Mesendoderm (in vitro differentiated cells): Measurements from ENCODE around the gene ETNK2.
A peak's percentile ranks its signal among the peaks of the same experiment; 100 is the strongest.

Experiments used
- DNase-seq: peaks from one replicate; pipeline ENCODE4 v3.0.0; 2013
- H2AK5ac ChIP-seq: 2 replicates; pipeline ENCODE4 v1.6.1; 2013; ENCODE audit warnings: low read length, inconsistent platforms
- H2BK120ac ChIP-seq: 2 replicates; pipeline ENCODE4 v1.6.1; 2013; ENCODE audit warnings: low read depth, mild to moderate bottlenecking, low read length, moderate library complexity, mixed read lengths
- H2BK15ac ChIP-seq: replicated peaks from 2 replicates; pipeline ENCODE4 v1.6.1; 2013; ENCODE audit warnings: low read depth, mild to moderate bottlenecking, moderate library complexity
- H2BK5ac ChIP-seq: 2 replicates; pipeline ENCODE4 v1.6.1; 2013; ENCODE audit warnings: low read length, inconsistent platforms
- H3K18ac ChIP-seq: 2 replicates; pipeline ENCODE4 v1.6.1; 2013; ENCODE audit warnings: mild to moderate bottlenecking, low read length, mixed read lengths
- H3K23ac ChIP-seq: one replicate; pipeline ENCODE4 v1.6.1; 2013; ENCODE audit warnings: low read length
- H3K27ac ChIP-seq: 2 replicates; pipeline ENCODE4 v1.5.1; 2013; ENCODE audit warnings: low read depth, mild to moderate bottlenecking, inconsistent platforms, low read length, moderate library complexity
- H3K27me3 ChIP-seq: 2 replicates; pipeline ENCODE4 v1.6.1; 2013; ENCODE audit warnings: low read length, control low read depth, mild to moderate bottlenecking, inconsistent platforms; ENCODE audit not compliant: insufficient read depth, poor library complexity
- H3K36me3 ChIP-seq: 2 replicates; pipeline ENCODE4 v1.6.1; 2013; ENCODE audit warnings: low read length, inconsistent platforms; ENCODE audit not compliant: control insufficient read depth, insufficient read depth
- H3K4ac ChIP-seq: one replicate; pipeline ENCODE4 v1.6.1; 2013; ENCODE audit warnings: low read depth, mild to moderate bottlenecking, low read length, moderate library complexity
- H3K4me1 ChIP-seq: 2 replicates; pipeline ENCODE4 v1.6.1; 2013; ENCODE audit warnings: low read depth, low read length, inconsistent platforms; ENCODE audit not compliant: control insufficient read depth
- H3K4me2 ChIP-seq: 2 replicates; pipeline ENCODE4 v1.6.1; 2013; ENCODE audit warnings: low read length
- H3K4me3 ChIP-seq: 2 replicates; pipeline ENCODE4 v1.5.1; 2013; ENCODE audit warnings: mild to moderate bottlenecking, low read length
- H3K56ac ChIP-seq: one replicate; pipeline ENCODE4 v1.6.1; 2013; ENCODE audit warnings: low read length
- H3K79me1 ChIP-seq: 2 replicates; pipeline ENCODE4 v1.6.1; 2013; ENCODE audit warnings: low read length, inconsistent platforms
- H3K79me2 ChIP-seq: 2 replicates; pipeline ENCODE4 v1.6.1; 2013; ENCODE audit warnings: mild to moderate bottlenecking, low read length; ENCODE audit not compliant: control insufficient read depth, insufficient read depth
- H3K9ac ChIP-seq: 2 replicates; pipeline ENCODE4 v1.6.1; 2013; ENCODE audit warnings: low read length, inconsistent platforms
- H4K5ac ChIP-seq: one replicate; pipeline ENCODE4 v1.6.1; 2013; ENCODE audit warnings: low read length
- H4K8ac ChIP-seq: one replicate; pipeline ENCODE4 v1.6.1; 2013; ENCODE audit warnings: low read depth, mild to moderate bottlenecking, control low read depth, low read length, moderate library complexity
- WGBS: extraction: QIAGEN DNeasy Blood & Tissue Kit; methylation state at CpG from one replicate; pipeline ENCODE4 v1.1.7; 2013; ENCODE audit warnings: low lambda C conversion rate, missing lambda C conversion rate; ENCODE audit not compliant: insufficient coverage; ENCODE audit errors: extremely low coverage; 5-methylcytosine and 5-hydroxymethylcytosine counted together

ETNK2 gene

DNA sequence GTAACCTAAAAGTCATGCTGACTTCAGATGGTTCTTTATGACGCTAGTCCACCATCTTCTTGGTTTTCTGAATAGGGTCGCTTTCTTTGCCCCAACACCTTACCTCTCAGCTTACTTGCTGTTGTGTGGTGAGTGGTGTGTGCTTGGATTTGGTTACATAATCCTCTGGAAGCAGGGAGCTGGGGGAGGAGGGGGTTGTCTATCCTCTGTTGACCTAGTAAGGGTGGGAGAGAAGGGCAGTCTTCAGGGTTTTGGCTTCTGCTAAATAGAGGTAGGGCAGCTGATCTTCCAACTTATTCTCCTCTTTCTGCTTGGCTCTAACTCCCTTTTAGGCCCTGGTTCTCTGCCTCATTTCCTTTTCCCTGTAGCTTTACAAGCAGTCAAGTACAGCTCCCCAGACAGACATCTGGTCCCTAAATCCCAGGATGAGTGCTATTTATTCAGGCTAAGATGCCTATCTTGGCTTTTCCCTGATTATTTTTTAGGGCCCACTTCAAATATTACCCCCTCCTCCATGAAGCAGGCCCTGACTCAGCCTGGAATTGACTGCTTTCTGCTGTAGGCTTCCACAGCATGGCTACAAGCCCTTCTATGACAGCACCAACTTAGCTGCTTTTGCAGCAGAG is 20.7 kb upstream of the ETNK2 start:
- no peaks in the 10 kb centered on the region for H3K79me1 ChIP-seq
- DNase-seq = no peak
- no peak overlapping the region for H3K27ac ChIP-seq
- no peak overlapping the region for H3K4me2 ChIP-seq
- H2AK5ac ChIP-seq = no peak overlapping the region
- no peak overlapping the region for H3K23ac ChIP-seq
- H3K36me3 ChIP-seq = no peaks in the 10 kb centered on the region
- H4K8ac ChIP-seq = no peak overlapping the region
- no peak overlapping the region for H4K5ac ChIP-seq
- H3K4me1 ChIP-seq = no peaks in the 10 kb centered on the region
- H3K56ac ChIP-seq = no peak overlapping the region
- H3K4me3 ChIP-seq = no peak overlapping the region
- no peak overlapping the region for H2BK5ac ChIP-seq
- H3K4ac ChIP-seq = no peak overlapping the region
- WGBS = no CpG with 5 or more reads among the region's 2 CpGs
- H3K27me3 ChIP-seq = no peaks in the 10 kb centered on the region
- no peak overlapping the region for H2BK15ac ChIP-seq
- H3K9ac ChIP-seq = no peak overlapping the region
- no peak overlapping the region for H3K18ac ChIP-seq
- H2BK120ac ChIP-seq = no peak overlapping the region
- H3K79me2 ChIP-seq = no peaks in the 10 kb centered on the region

DNA sequence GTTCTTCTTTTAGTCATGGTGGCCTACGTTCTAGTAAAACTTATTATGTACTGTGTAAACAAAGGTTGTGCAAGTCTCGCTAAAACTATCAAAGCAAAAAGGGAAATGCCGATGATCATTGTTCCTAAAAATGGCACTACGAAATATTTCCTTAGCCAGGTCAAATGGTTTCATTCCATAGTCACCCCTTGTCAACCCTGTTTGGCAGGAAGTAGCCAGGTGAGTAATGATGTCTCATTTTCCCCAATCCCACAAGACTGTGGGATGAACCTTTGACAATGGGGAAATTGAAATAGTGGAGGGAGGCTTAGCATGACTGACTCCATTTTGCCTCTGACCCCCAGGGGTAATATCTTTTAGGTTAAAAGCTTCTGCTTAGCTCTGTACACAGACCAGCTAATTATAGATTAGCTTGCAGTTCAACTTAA is 19.9 kb upstream of the ETNK2 start:
- H4K8ac ChIP-seq = no peak overlapping the region
- no peak overlapping the region for H3K4me3 ChIP-seq
- H3K4me2 ChIP-seq = no peak overlapping the region
- no peak overlapping the region for H3K56ac ChIP-seq
- no CpG with 5 or more reads among the region's 4 CpGs for WGBS
- no peak overlapping the region for H3K9ac ChIP-seq
- H3K23ac ChIP-seq = no peak overlapping the region
- no peaks in the 10 kb centered on the region for H3K27me3 ChIP-seq
- no peak overlapping the region for H2AK5ac ChIP-seq
- H3K79me2 ChIP-seq = no peaks in the 10 kb centered on the region
- no peak overlapping the region for H3K27ac ChIP-seq
- H4K5ac ChIP-seq = no peak overlapping the region
- DNase-seq = no peak
- H3K18ac ChIP-seq = no peak overlapping the region
- no peaks in the 10 kb centered on the region for H3K36me3 ChIP-seq
- H3K4ac ChIP-seq = no peak overlapping the region
- no peaks in the 10 kb centered on the region for H3K79me1 ChIP-seq
- no peak overlapping the region for H2BK15ac ChIP-seq
- H3K4me1 ChIP-seq = no peaks in the 10 kb centered on the region
- no peak overlapping the region for H2BK5ac ChIP-seq
- no peak overlapping the region for H2BK120ac ChIP-seq

DNA sequence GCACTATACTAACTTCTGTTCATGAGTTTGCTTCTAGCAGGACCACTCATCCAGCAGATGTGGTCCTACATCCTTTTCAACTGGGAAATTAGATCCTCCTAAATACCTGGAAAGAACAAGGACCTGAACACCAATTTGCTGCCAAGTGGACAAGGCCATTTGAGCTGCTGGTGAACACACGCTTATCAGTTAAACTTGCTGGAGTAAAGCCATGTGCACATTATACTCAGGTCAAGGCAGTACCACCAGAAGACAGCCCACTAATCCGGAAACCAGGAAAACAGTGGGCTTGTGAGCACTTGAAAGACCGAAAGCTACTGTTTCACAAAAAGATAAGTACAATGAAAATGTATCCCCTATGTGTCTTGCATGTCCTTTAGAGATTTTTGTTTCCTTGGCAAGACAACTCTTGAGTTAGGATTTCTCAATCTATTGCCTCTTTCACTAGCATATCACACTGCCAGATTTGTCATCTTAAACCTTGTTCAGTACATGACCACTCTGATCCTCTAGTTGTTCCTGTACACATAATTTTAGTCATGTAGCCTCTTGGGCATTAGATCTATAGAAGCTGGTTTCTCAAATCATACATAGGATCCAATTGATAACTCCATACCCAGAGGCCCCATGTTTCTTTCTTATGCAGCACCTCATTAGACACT is 18.8 kb upstream of the ETNK2 start:
- H2BK5ac ChIP-seq = no peak overlapping the region
- WGBS = no CpG with 5 or more reads among the region's 3 CpGs

DNA sequence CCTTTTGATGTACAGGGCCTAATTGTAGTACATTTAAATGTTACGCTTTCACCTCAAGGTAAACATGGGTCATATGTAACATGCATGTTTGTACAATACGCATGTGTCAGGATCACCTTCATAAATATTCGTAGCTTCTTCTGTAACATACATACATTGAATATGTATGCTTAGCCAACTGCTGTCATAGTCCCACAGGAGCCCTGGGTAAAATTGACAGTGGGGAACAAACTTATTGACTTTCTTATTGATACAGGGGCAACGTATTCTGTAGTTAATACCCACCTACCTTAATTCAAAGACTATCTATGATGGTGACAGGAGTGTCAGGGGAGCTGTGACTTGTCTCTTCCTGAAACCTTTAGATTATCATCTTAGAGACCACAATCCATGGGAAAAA is 18.0 kb upstream of the ETNK2 start:
- H3K18ac ChIP-seq = no peak overlapping the region
- H2BK5ac ChIP-seq = no peak overlapping the region
- H2BK120ac ChIP-seq = no peak overlapping the region
- H3K4me3 ChIP-seq = no peak overlapping the region
- no peak overlapping the region for H3K4ac ChIP-seq
- DNase-seq = peak; percentile 42
- H2BK15ac ChIP-seq = no peak overlapping the region
- H3K27ac ChIP-seq = no peak overlapping the region
- no peaks in the 10 kb centered on the region for H3K79me1 ChIP-seq
- no peak overlapping the region for H3K56ac ChIP-seq
- H3K4me2 ChIP-seq = no peak overlapping the region
- no peak overlapping the region for H3K9ac ChIP-seq
- no peak overlapping the region for H3K23ac ChIP-seq
- H4K8ac ChIP-seq = no peak overlapping the region
- no peaks in the 10 kb centered on the region for H3K79me2 ChIP-seq
- no peak overlapping the region for H2AK5ac ChIP-seq
- H3K4me1 ChIP-seq = no peaks in the 10 kb centered on the region
- H3K36me3 ChIP-seq = no peaks in the 10 kb centered on the region
- no peaks in the 10 kb centered on the region for H3K27me3 ChIP-seq
- no CpG with 5 or more reads among the region's 4 CpGs for WGBS
- H4K5ac ChIP-seq = no peak overlapping the region

More for the DNA sequence above, 18.8 kb upstream of the ETNK2 start:
- no peak overlapping the region for H3K4me2 ChIP-seq
- no peaks in the 10 kb centered on the region for H3K79me2 ChIP-seq
- no peak overlapping the region for H3K27ac ChIP-seq
- H2AK5ac ChIP-seq = no peak overlapping the region
- H3K23ac ChIP-seq = no peak overlapping the region
- no peaks in the 10 kb centered on the region for H3K4me1 ChIP-seq
- no peak overlapping the region for H3K56ac ChIP-seq
- H2BK15ac ChIP-seq = no peak overlapping the region
- H4K5ac ChIP-seq = no peak overlapping the region
- no peak for DNase-seq
- no peak overlapping the region for H3K9ac ChIP-seq
- no peak overlapping the region for H3K4me3 ChIP-seq
- no peak overlapping the region for H3K18ac ChIP-seq
- H4K8ac ChIP-seq = no peak overlapping the region
- H2BK120ac ChIP-seq = no peak overlapping the region
- no peaks in the 10 kb centered on the region for H3K79me1 ChIP-seq
- H3K36me3 ChIP-seq = no peaks in the 10 kb centered on the region
- no peaks in the 10 kb centered on the region for H3K27me3 ChIP-seq
- H3K4ac ChIP-seq = no peak overlapping the region

DNA sequence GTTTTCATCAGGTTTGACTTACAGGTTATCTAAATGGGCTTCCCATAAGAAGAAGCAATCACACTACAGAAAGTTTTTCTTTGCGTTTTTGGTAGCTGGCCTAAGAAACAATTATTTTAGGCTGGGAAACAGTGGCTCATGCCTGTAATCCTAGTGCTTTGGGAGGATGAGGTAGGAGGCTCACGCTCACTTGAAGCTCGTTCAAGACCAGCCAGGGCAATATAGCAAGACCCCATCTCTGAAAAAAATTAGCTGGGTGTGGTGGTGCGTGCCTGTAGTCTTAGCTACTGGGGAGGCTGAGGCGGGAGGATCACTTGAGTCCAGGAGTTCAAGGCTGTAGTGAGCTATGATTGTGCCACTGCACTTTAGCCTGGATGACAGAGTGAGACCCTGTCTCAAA is 15.9 kb upstream of the ETNK2 start:
- H3K36me3 ChIP-seq = no peaks in the 10 kb centered on the region
- no peak overlapping the region for H3K4me3 ChIP-seq
- no peaks in the 10 kb centered on the region for H3K79me2 ChIP-seq
- H2BK5ac ChIP-seq = no peak overlapping the region
- no peak overlapping the region for H3K18ac ChIP-seq
- no peaks in the 10 kb centered on the region for H3K79me1 ChIP-seq
- H3K27me3 ChIP-seq = no peaks in the 10 kb centered on the region
- no peak overlapping the region for H3K23ac ChIP-seq
- no peak overlapping the region for H3K9ac ChIP-seq
- no peak overlapping the region for H3K4ac ChIP-seq
- H2BK15ac ChIP-seq = no peak overlapping the region
- H3K27ac ChIP-seq = no peak overlapping the region
- no peak overlapping the region for H4K8ac ChIP-seq
- DNase-seq = no peak
- no peak overlapping the region for H3K4me2 ChIP-seq
- WGBS = no CpG with 5 or more reads among the region's 5 CpGs
- H3K56ac ChIP-seq = no peak overlapping the region
- H4K5ac ChIP-seq = no peak overlapping the region
- no peak overlapping the region for H2BK120ac ChIP-seq
- H3K4me1 ChIP-seq = no peaks in the 10 kb centered on the region
- no peak overlapping the region for H2AK5ac ChIP-seq

DNA sequence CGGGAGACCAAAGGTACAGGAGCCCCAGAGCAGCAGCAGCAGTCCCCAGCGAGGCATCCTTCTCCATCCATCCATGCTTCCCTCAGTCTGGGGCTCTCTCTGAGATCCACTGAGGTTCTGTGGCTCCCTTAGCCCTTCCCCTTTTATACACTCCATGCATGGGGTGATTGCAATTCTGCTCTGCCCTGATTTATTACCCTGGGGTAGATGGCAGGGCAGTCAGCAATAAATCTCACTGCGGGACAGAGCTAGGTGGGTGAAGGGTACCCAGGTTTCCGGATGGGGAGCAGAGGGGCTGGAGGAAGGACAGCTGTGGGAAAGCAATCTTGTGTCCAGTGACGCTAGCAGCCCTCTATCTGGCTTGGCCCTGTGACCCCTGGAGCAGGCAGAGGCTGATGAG is 14.4 kb upstream of the ETNK2 start, which contains the start of gene REN:
REN (minus strand) TSS at position 119 of the 400 bp plus-strand sequence; CDS start at position 75, 44 bp downstream.
- H3K9ac ChIP-seq = no peak within 1 kb of the TSS
- H3K4me1 ChIP-seq = no peaks in the 10 kb centered on the region
- H3K4me3 ChIP-seq = no peak within 1 kb of the TSS
- no peaks in the 10 kb centered on the region for H3K79me2 ChIP-seq
- H2BK5ac ChIP-seq = no peak within 1 kb of the TSS
- no peak within 1 kb of the TSS for H3K18ac ChIP-seq
- H2AK5ac ChIP-seq = no peak within 1 kb of the TSS
- no peaks in the 10 kb centered on the region for H3K79me1 ChIP-seq
- H3K4ac ChIP-seq = no peak within 1 kb of the TSS
- no peaks in the 10 kb centered on the region for H3K36me3 ChIP-seq
- no peak within 1 kb of the TSS for H2BK120ac ChIP-seq
- no peak within 1 kb of the TSS for H2BK15ac ChIP-seq
- no peak within 1 kb of the TSS for H3K27ac ChIP-seq
- no peak for DNase-seq
- no peak within 1 kb of the TSS for H3K56ac ChIP-seq
- no peak within 1 kb of the TSS for H3K23ac ChIP-seq
- H3K4me2 ChIP-seq = no peak within 1 kb of the TSS
- H4K5ac ChIP-seq = no peak within 1 kb of the TSS
- no peaks in the 10 kb centered on the region for H3K27me3 ChIP-seq
- no CpG with 5 or more reads among the region's 5 CpGs for WGBS
- no peak within 1 kb of the TSS for H4K8ac ChIP-seq
